B cell (primary cell): ENCODE measurements around the gene FMC1. TPM values are rescaled to one million over a fixed set of nuclear protein-coding genes. Genes with fewer than 3 reads are reported as not detected.

ENCODE experiments used
- ATAC-seq: fragments of 200-7000 bp; cut with Tn5 transposase; one replicate; pipeline ENCODE4 v1.10.0; 2021; ENCODE audit warnings: low read depth, mild to moderate bottlenecking, moderate number of reproducible peaks, moderate library complexity
- CTCF ChIA-PET: fragments of 350-600 bp; sonication (Branson Sonifier 250); formaldehyde crosslinking; loops from one replicate; lab custom pipeline; 2021; ENCODE audit warnings: antibody characterized with exemption, inconsistent platforms; lab: Charles Lee
- POLR2A ChIA-PET: fragments of 350-600 bp; sonication (Branson Sonifier 250); formaldehyde crosslinking; loops from one replicate; lab custom pipeline; 2021; ENCODE audit warnings: antibody characterized with exemption; lab: Charles Lee
- DNase-seq: peaks from one replicate; pipeline ENCODE4 v3.0.0; 2013
- H2AFZ ChIP-seq: 2 replicates; pipeline ENCODE4 v1.6.1; 2012; ENCODE audit warnings: mild to moderate bottlenecking, low read depth, low read length; ENCODE audit not compliant: insufficient read depth, poor library complexity, severe bottlenecking
- H3K27ac ChIP-seq, 2 donors: 1 replicate in 1 of 2; 2 replicates in 1 of 2; pipeline ENCODE4 v1.5.1; 2012 to 2013; ENCODE audit warnings: low read length in 2 of 2, mild to moderate bottlenecking in 2 of 2, moderate library complexity in 1 of 2
- H3K27me3 ChIP-seq, 4 experiments: fragments of 200-600 bp in 1 of 4; sonication (generic) in 1 of 4; replicated peaks in 1 of 4; 1 replicate in 2 of 4; 2 replicates in 2 of 4; pipeline versions ENCODE4 v1.6.1 to v1.7.0; 2013 to 2016; ENCODE audit warnings: low read length in 3 of 4, mild to moderate bottlenecking in 2 of 4, mixed read lengths in 1 of 4, moderate library complexity in 1 of 4; ENCODE audit not compliant: insufficient read depth in 4 of 4, control insufficient read depth in 3 of 4; ENCODE audit errors: control extremely low read depth in 1 of 4
- H3K36me3 ChIP-seq, 2 experiments: replicated peaks in 1 of 2; 1 replicate in 1 of 2; 2 replicates in 1 of 2; pipeline versions ENCODE4 v1.6.1 to v1.7.1; 2013; ENCODE audit warnings: low read length in 1 of 2; ENCODE audit not compliant: insufficient read depth in 2 of 2, control insufficient read depth in 1 of 2; ENCODE audit errors: control extremely low read depth in 1 of 2, extremely low read depth in 1 of 2
- H3K4me1 ChIP-seq, 2 donors: fragments of 200-600 bp in 1 of 2; sonication (generic) in 1 of 2; 1 replicate in 1 of 2; 2 replicates in 1 of 2; pipeline versions ENCODE4 v1.5.1 to v1.6.1; 2013 to 2017; ENCODE audit warnings: low read length in 2 of 2; ENCODE audit not compliant: control insufficient read depth in 2 of 2, insufficient read depth in 2 of 2
- H3K4me2 ChIP-seq: replicated peaks from 2 replicates; pipeline ENCODE3; 2012; ENCODE audit warnings: mild to moderate bottlenecking, low read depth, low read length; ENCODE audit not compliant: poor library complexity, severe bottlenecking
- H3K4me3 ChIP-seq, 5 experiments: fragments of 200-600 bp in 1 of 5; sonication (generic) in 1 of 5; 1 replicate in 3 of 5; 2 replicates in 2 of 5; pipeline versions ENCODE4 v1.5.1 to v1.7.0; 2011 to 2016; ENCODE audit warnings: low read length in 4 of 5, mild to moderate bottlenecking in 4 of 5, low read depth in 2 of 5, control low read depth in 1 of 5, moderate library complexity in 1 of 5; ENCODE audit not compliant: insufficient read depth in 1 of 5; ENCODE audit errors: control extremely low read depth in 1 of 5, extremely low read depth in 1 of 5
- H3K79me2 ChIP-seq: fragments of 200-600 bp; sonication (generic); one replicate; pipeline ENCODE4 v1.6.0; 2016; ENCODE audit warnings: low read length; ENCODE audit not compliant: control insufficient read depth, insufficient read depth
- H3K9ac ChIP-seq: fragments of 200-600 bp; sonication (generic); 2 replicates; pipeline ENCODE4 v1.6.1; 2017; ENCODE audit warnings: mild to moderate bottlenecking, low read length, moderate library complexity
- H3K9me3 ChIP-seq, 3 donors: one replicate each; pipeline versions ENCODE4 v1.6.1 to v1.7.1; 2013; ENCODE audit warnings: low read length in 2 of 3; ENCODE audit not compliant: control insufficient read depth in 2 of 3, insufficient read depth in 1 of 3; ENCODE audit errors: control extremely low read depth in 1 of 3
- H4K20me1 ChIP-seq: 2 replicates; pipeline ENCODE4 v1.6.0; 2012; ENCODE audit warnings: mild to moderate bottlenecking, low read length; ENCODE audit not compliant: insufficient read depth, control insufficient read depth, poor library complexity, severe bottlenecking
- H3K27ac Mint-ChIP-seq: one replicate; pipeline ENCODE4 v1.8.0; 2021; ENCODE audit warnings: mixed read lengths
- H3K27me3 Mint-ChIP-seq: one replicate; pipeline ENCODE4 v1.8.0; 2021; ENCODE audit warnings: mixed read lengths
- H3K4me1 Mint-ChIP-seq: one replicate; pipeline ENCODE4 v1.8.0; 2021; ENCODE audit warnings: mixed read lengths
- H3K4me3 Mint-ChIP-seq: one replicate; pipeline ENCODE4 v1.8.0; 2021; ENCODE audit warnings: mixed read lengths
- H3K9me3 Mint-ChIP-seq: one replicate; pipeline ENCODE4 v1.8.0; 2022; ENCODE audit warnings: mixed read lengths; ENCODE audit not compliant: insufficient read depth
- CTCF ChIP-seq: fragments of 200-600 bp; IDR thresholded peaks from one replicate; pipeline ENCODE4 v1.8.0; 2022; ENCODE audit warnings: antibody characterized with exemption, mild to moderate bottlenecking
- EZH2 ChIP-seq: IDR thresholded peaks from 2 replicates; pipeline ENCODE4 v1.6.1; 2012; ENCODE audit warnings: borderline replicate concordance, low read depth, mild to moderate bottlenecking, moderate library complexity, low read length; ENCODE audit not compliant: insufficient read depth, poor library complexity, severe bottlenecking
- WGBS: methylation state at CpG from one replicate; pipeline ENCODE4 v1.1.5; 2013; ENCODE audit warnings: missing lambda C conversion rate; ENCODE audit not compliant: insufficient coverage; 5-methylcytosine and 5-hydroxymethylcytosine counted together
- intact Hi-C: fragments of 100-400 bp; cut with micrococcal nuclease; formaldehyde crosslinking; loops from one replicate; pipeline ENCODE4 v1.10.0; 2022
- polyA plus RNA-seq: library from polyadenylated mRNA; depleted of rRNA; stranded (reverse); fragments of >200 nt; gene quantifications from 2 replicates; pipeline ENCODE4 v1.2.3, GENCODE V29; 2012
- total RNA-seq, 2 donors: library from RNA; stranded (reverse); fragments of 120-200 nt in 1 of 2; gene quantifications; 1 replicate in 1 of 2; 2 replicates in 1 of 2; pipeline versions ENCODE4 v1.2.3 to v1.2.4, GENCODE V29; 2013 to 2022

FMC1 gene
- total and polyA plus RNA-seq, 2 donors (not counting 1 experiment from before 2014, with no cell fraction given) = 5.3 to 18.3 TPM

- no peak overlapping the region for H3K4me2 ChIP-seq
- H3K79me2 ChIP-seq = peaks cover 87% of the 10 kb centered on the region
- H3K27ac Mint-ChIP-seq = no peak overlapping the region
- H3K9me3 ChIP-seq = no peaks in the 10 kb centered on the region
- ChIA-PET CTCF (no interaction called here), POLR2A (no interaction called here)
- H3K4me3 Mint-ChIP-seq = no peak overlapping the region
- no peak overlapping the region for H3K9ac ChIP-seq
- no CpG with 5 or more reads among the region's 3 CpGs for WGBS
- no peaks in the 10 kb centered on the region for H3K27me3 ChIP-seq
- peaks cover 4% of the 10 kb centered on the region for H3K4me1 Mint-ChIP-seq
- H3K4me3 ChIP-seq = no peak overlapping the region
- peaks cover 64% of the 10 kb centered on the region for H4K20me1 ChIP-seq
- H3K36me3 ChIP-seq = peaks cover 16 to 50% of the 10 kb centered on the region in 2 experiments
- intact Hi-C loops = no loop called here
- H3K27ac ChIP-seq = no peak overlapping the region
- H3K4me1 ChIP-seq = no peaks in the 10 kb centered on the region
- no peak for ATAC-seq
- H3K9me3 Mint-ChIP-seq = no peaks in the 10 kb centered on the region
- TF ChIP-seq CTCF (no peak), EZH2 (no peak)
- no peak for DNase-seq
- no peaks in the 10 kb centered on the region for H3K27me3 Mint-ChIP-seq
- H2AFZ ChIP-seq = no peak overlapping the region
Measured at GRCh38 chr7:139389091-139389490, 48.0 kb downstream of the FMC1 start.

GRCh38 chr7:139389774-139390173 is 48.6 kb downstream of the FMC1 start:
- TF ChIP-seq CTCF (no peak), EZH2 (no peak)
- H3K36me3 ChIP-seq = peaks cover 16 to 52% of the 10 kb centered on the region in 2 experiments
- Mint-ChIP-seq H3K27me3 (no peaks in the 10 kb centered on the region), H3K4me3 (no peak overlapping the region), H3K27ac (no peak overlapping the region), H3K9me3 (no peaks in the 10 kb centered on the region), H3K4me1 (peaks cover 8% of the 10 kb centered on the region)
- ATAC-seq (no peak), DNase-seq (no peak)
- H3K27ac ChIP-seq = no peak overlapping the region
- H3K4me1 ChIP-seq = no peaks in the 10 kb centered on the region
- peaks cover 66% of the 10 kb centered on the region for H4K20me1 ChIP-seq
- no peaks in the 10 kb centered on the region for H3K9me3 ChIP-seq
- intact Hi-C loops = no loop called here
- H3K27me3 ChIP-seq = no peaks in the 10 kb centered on the region
- H2AFZ ChIP-seq = no peak overlapping the region
- H3K79me2 ChIP-seq = peaks cover 88% of the 10 kb centered on the region
- WGBS = 100% methylated on average over 1 of the region's 2 CpGs
- H3K4me2 ChIP-seq = no peak overlapping the region
- ChIA-PET POLR2A (no interaction called here), CTCF (no interaction called here)
- no peak overlapping the region for H3K4me3 ChIP-seq
- H3K9ac ChIP-seq = no peak overlapping the region
